ACC112 (cell line): ENCODE results near the gene POLR3C.
"Not testable (repeated sequence)": the region's sequence is repeated elsewhere in the genome, so short reads cannot be mapped to it uniquely, and the experiment has no call there.

Source experiments
- H2AFZ ChIP-seq: fragments of 200-600 bp; sonication (generic); one replicate; pipeline ENCODE4 v1.6.0; 2017; ENCODE audit warnings: antibody characterized with exemption, low read length; ENCODE audit not compliant: unreplicated experiment
- H3K27ac ChIP-seq: fragments of 200-600 bp; sonication (generic); 2 replicates; pipeline ENCODE4 v1.5.1; 2014; ENCODE audit warnings: low read depth, mild to moderate bottlenecking, antibody characterized with exemption, low read length, moderate library complexity
- H3K27me3 ChIP-seq: fragments of 200-600 bp; sonication (generic); 2 replicates; pipeline ENCODE4 v1.6.1; 2014; ENCODE audit warnings: mild to moderate bottlenecking, antibody characterized with exemption, low read length, moderate library complexity, mixed read lengths; ENCODE audit not compliant: insufficient read depth
- H3K36me3 ChIP-seq: fragments of 200-600 bp; sonication (generic); 2 replicates; pipeline ENCODE4 v1.6.1; 2016; ENCODE audit warnings: mild to moderate bottlenecking, antibody characterized with exemption, low read length, moderate library complexity, mixed read lengths; ENCODE audit not compliant: insufficient read depth
- H3K4me1 ChIP-seq: fragments of 200-600 bp; sonication (generic); one replicate; pipeline ENCODE4 v1.6.1; 2016; ENCODE audit warnings: low read length, mixed read lengths; ENCODE audit not compliant: insufficient read depth, unreplicated experiment, control insufficient read depth
- H3K4me3 ChIP-seq: fragments of 200-600 bp; sonication (generic); 2 replicates; pipeline ENCODE4 v1.5.1; 2014; ENCODE audit warnings: mild to moderate bottlenecking, low read depth, low read length
- H3K79me2 ChIP-seq: fragments of 200-600 bp; sonication (generic); one replicate; pipeline ENCODE4 v1.6.0; 2016; ENCODE audit warnings: low read length; ENCODE audit not compliant: control insufficient read depth, unreplicated experiment, insufficient read depth

Gene POLR3C

GRCh38 chr1:145823565-145824498, at the start of gene POLR3C, which contains the start of gene RNF115:
POLR3C (plus strand) TSS chr1:145824200; CDS start chr1:145825777, 1,577 bp downstream.
RNF115 (minus strand) TSS chr1:145824095; CDS start chr1:145823873, 222 bp downstream.
- Histone ChIP-seq H2AFZ (peak within 1 kb of the TSS; percentile 88), H3K4me1 (peaks cover 12% of the 10 kb centered on the region), H3K79me2 (peaks cover 41% of the 10 kb centered on the region), H3K27ac (peak within 1 kb of the TSS; percentile 75), H3K36me3 (peaks cover 28% of the 10 kb centered on the region), H3K4me3 (peak within 1 kb of the TSS; percentile 98), H3K27me3 (no peaks in the 10 kb centered on the region)

GRCh38 chr1:145777357-145778145, 46.4 kb upstream of the POLR3C start:
- Histone ChIP-seq H3K79me2 (peaks cover 4% of the 10 kb centered on the region), H2AFZ (no peak overlapping the region), H3K36me3 (peaks cover 5% of the 10 kb centered on the region), H3K27me3 (no peaks in the 10 kb centered on the region), H3K4me1 (peaks cover 10% of the 10 kb centered on the region), H3K4me3 (no peak overlapping the region), H3K27ac (no peak overlapping the region)

GRCh38 chr1:145778146-145778540, 45.9 kb upstream of the POLR3C start:
- peaks cover 16% of the 10 kb centered on the region for H3K4me1 ChIP-seq
- H3K4me3 ChIP-seq: no peak overlapping the region
- peaks cover 4% of the 10 kb centered on the region for H3K79me2 ChIP-seq
- no peaks in the 10 kb centered on the region for H3K36me3 ChIP-seq
- no peaks in the 10 kb centered on the region for H3K27me3 ChIP-seq
- H3K27ac ChIP-seq: no peak overlapping the region
- H2AFZ ChIP-seq: no peak overlapping the region

- Histone ChIP-seq H3K27ac (peak overlapping the region; percentile 90), H3K27me3 (no peaks in the 10 kb centered on the region)
Observed at GRCh38 chr1:145782272-145783099, 41.5 kb upstream of the POLR3C start.

GRCh38 chr1:145784409-145784808, 39.6 kb upstream of the POLR3C start:
- Histone ChIP-seq H3K4me3 (no peak overlapping the region), H3K27ac (no peak overlapping the region), H3K4me1 (peaks cover 51% of the 10 kb centered on the region), H3K79me2 (peaks cover 14% of the 10 kb centered on the region), H2AFZ (no peak overlapping the region), H3K36me3 (no peaks in the 10 kb centered on the region; the same call in 1 of the 2 replicates), H3K27me3 (no peaks in the 10 kb centered on the region)

More at GRCh38 chr1:145782272-145783099, 41.5 kb upstream of the POLR3C start:
- Histone ChIP-seq H3K4me1 (peaks cover 51% of the 10 kb centered on the region), H3K79me2 (peaks cover 14% of the 10 kb centered on the region), H3K4me3 (peak overlapping the region; percentile 22; the same call in 1 of the 2 replicates), H3K36me3 (no peaks in the 10 kb centered on the region; the same call in 1 of the 2 replicates), H2AFZ (no peak overlapping the region)

GRCh38 chr1:145785547-145785946, 38.5 kb upstream of the POLR3C start:
- Histone ChIP-seq H3K79me2 (peaks cover 14% of the 10 kb centered on the region), H3K27me3 (no peaks in the 10 kb centered on the region), H3K27ac (peak overlapping the region; percentile 38), H3K4me3 (peak overlapping the region; percentile 13; the same call in 1 of the 2 replicates), H3K36me3 (no peaks in the 10 kb centered on the region; the same call in 1 of the 2 replicates), H3K4me1 (peaks cover 51% of the 10 kb centered on the region), H2AFZ (no peak overlapping the region)

- H3K4me1 ChIP-seq: peaks cover 51% of the 10 kb centered on the region
- peak overlapping the region; percentile 13; the same call in 1 of the 2 replicates for H3K4me3 ChIP-seq
- no peak overlapping the region for H2AFZ ChIP-seq
- peaks cover 11% of the 10 kb centered on the region for H3K79me2 ChIP-seq
- peak overlapping the region; percentile 38; the same call in 1 of the 2 replicates for H3K27ac ChIP-seq
- no peaks in the 10 kb centered on the region; the same call in 1 of the 2 replicates for H3K36me3 ChIP-seq
- H3K27me3 ChIP-seq: no peaks in the 10 kb centered on the region
Observed at GRCh38 chr1:145786271-145786670, 37.7 kb upstream of the POLR3C start.

- H3K4me1 ChIP-seq: peaks cover 31% of the 10 kb centered on the region
- no peak overlapping the region for H3K27ac ChIP-seq
- H2AFZ ChIP-seq: no peak overlapping the region
- no peaks in the 10 kb centered on the region for H3K27me3 ChIP-seq
- no peak overlapping the region for H3K4me3 ChIP-seq
- peaks cover 22% of the 10 kb centered on the region for H3K79me2 ChIP-seq
- no peaks in the 10 kb centered on the region; the same call in 1 of the 2 replicates for H3K36me3 ChIP-seq
Observed at GRCh38 chr1:145788580-145788979, 35.4 kb upstream of the POLR3C start.

- H3K27me3 ChIP-seq, H3K27ac ChIP-seq, H3K4me3 ChIP-seq, H3K36me3 ChIP-seq, H3K4me1 ChIP-seq, H2AFZ ChIP-seq: not testable (repeated sequence)
- H3K79me2 ChIP-seq: peaks cover 23% of the 10 kb centered on the region
Observed at GRCh38 chr1:145791860-145792259, 32.1 kb upstream of the POLR3C start.

- H3K4me3 ChIP-seq: no peak overlapping the region
- no peaks in the 10 kb centered on the region for H3K27me3 ChIP-seq
- H3K4me1 ChIP-seq: no peaks in the 10 kb centered on the region
- peaks cover 9% of the 10 kb centered on the region for H3K36me3 ChIP-seq
- no peak overlapping the region for H2AFZ ChIP-seq
- H3K79me2 ChIP-seq: peaks cover 23% of the 10 kb centered on the region
- H3K27ac ChIP-seq: no peak overlapping the region
Observed at GRCh38 chr1:145792484-145792883, 31.5 kb upstream of the POLR3C start.
